C4-2B (cell line): Measurements from ENCODE around the gene VRTN.

Source experiments
- ZFX ChIP-seq: fragments of 450-650 bp; IDR thresholded peaks from 2 replicates; pipeline ENCODE4 v1.6.1; 2017
- TF ChIP-seq, protein P1 (sequence below): fragments of 450-650 bp; conservative IDR thresholded peaks from 2 replicates; pipeline ENCODE4 v1.5.1; 2017; ENCODE audit warnings: mild to moderate bottlenecking

DNA sequence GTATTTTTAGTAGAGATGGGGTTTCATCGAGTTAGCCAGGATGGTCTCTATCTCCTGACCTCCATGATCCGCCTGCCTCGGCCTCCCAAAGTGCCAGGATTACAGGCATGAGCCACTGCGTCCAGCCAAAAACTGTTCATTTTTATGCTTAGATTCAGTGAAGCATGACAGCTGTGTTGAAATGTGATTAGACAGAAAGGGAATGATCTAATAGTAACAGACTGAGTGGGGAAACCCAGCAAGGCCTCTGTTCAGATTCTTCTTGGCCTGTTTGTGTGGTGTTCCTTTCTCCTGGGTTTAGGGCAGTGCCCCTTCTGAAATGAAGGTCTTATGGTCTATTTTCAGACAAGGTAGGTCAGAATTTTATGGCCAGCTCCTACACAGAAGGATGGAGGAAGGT is 33.7 kb upstream of the VRTN start:
- TF ChIP-seq, protein P1, sequence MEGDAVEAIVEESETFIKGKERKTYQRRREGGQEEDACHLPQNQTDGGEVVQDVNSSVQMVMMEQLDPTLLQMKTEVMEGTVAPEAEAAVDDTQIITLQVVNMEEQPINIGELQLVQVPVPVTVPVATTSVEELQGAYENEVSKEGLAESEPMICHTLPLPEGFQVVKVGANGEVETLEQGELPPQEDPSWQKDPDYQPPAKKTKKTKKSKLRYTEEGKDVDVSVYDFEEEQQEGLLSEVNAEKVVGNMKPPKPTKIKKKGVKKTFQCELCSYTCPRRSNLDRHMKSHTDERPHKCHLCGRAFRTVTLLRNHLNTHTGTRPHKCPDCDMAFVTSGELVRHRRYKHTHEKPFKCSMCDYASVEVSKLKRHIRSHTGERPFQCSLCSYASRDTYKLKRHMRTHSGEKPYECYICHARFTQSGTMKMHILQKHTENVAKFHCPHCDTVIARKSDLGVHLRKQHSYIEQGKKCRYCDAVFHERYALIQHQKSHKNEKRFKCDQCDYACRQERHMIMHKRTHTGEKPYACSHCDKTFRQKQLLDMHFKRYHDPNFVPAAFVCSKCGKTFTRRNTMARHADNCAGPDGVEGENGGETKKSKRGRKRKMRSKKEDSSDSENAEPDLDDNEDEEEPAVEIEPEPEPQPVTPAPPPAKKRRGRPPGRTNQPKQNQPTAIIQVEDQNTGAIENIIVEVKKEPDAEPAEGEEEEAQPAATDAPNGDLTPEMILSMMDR: no peak
- no peak for TF ChIP-seq ZFX
